ENCODE data around the gene TCF25. TPM values are rescaled to one million over a fixed set of nuclear protein-coding genes. Genes with fewer than 3 reads are reported as not detected.
"Not testable (repeated sequence)": the region's sequence is repeated elsewhere in the genome, so short reads cannot be mapped to it uniquely, and the experiment has no call there.

The TCF25 gene
- 189 and 201 TPM in 2 replicates for total RNA-seq

DNA sequence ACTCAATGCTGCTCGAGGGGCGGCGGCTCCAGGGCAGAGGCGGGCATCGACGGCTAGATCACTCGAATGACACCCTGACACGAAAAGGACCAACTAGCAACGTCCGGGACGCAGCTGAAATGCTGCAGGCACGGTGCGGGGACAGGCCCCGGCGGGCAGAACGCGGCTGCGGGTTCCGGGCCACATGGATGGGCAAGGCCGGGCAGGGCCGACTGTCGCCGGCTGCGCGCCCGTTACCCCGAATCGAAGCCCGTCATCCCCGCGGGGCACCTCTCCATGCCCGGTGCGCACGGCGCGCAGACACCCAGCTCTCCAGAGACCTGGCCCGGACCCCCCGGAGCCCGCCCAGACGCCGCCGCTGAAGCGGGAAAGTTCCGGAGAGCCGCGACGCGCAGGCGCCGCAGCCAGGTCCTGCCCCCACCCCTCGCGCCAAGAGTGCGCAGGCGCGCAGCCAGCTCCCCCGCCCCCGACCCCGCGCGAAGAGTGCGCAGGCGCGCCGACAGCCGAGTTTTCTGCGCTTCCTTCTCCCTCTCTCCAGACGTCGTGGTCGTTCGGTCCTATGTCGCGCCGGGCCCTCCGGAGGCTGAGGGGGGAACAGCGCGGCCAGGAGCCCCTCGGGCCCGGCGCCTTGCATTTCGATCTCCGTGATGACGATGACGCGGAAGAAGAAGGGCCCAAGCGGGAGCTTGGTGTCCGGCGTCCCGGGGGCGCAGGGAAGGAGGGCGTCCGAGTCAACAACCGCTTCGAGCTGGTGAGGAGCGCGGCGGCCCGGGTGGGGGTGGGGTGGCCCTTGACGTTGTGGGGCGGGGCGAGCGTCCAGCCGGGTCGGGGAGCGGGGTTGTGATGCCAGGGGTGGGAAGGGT lies at the start of gene TCF25:
Gene TCF25, plus strand, starts transcription at position 484 of the 863 bp plus-strand sequence. Its CDS starts 76 bp downstream, at position 560.
- intact Hi-C loops (cut with micrococcal nuclease), result loop anchor here (1.0 to 10.0 kb wide), 4 partner anchors 9 to 369 kb away; partner anchors contain the start of genes FANCA and SPG7

GRCh38 chr16:89823824-89824148 lies 49.6 kb upstream of the TCF25 start:
- H3K4me1 Mint-ChIP-seq (ENCODE audit: low read depth); DNase-seq (ENCODE audit: low spot score); H3K27ac Mint-ChIP-seq; H3K4me3 Mint-ChIP-seq; intact Hi-C loops (cut with micrococcal nuclease); H3K9me3 Mint-ChIP-seq; H3K36me3 Mint-ChIP-seq (ENCODE audit: low read depth): not testable (repeated sequence)
- H3K27me3 Mint-ChIP-seq (ENCODE audit: insufficient read depth), result peaks cover 19% of the 10 kb centered on the region

More for the DNA sequence above, at the start of gene TCF25:
- peak within 1 kb of the TSS; percentile 99 for H3K27ac Mint-ChIP-seq
- H3K9me3 Mint-ChIP-seq, result peaks cover 6% of the 10 kb centered on the region
- H3K27me3 Mint-ChIP-seq (ENCODE audit: insufficient read depth), result peaks cover 2% of the 10 kb centered on the region
- peak; percentile 81 for DNase-seq (ENCODE audit: low spot score)
- H3K4me1 Mint-ChIP-seq (ENCODE audit: low read depth), result peaks cover 11% of the 10 kb centered on the region
- peaks cover 18% of the 10 kb centered on the region for H3K36me3 Mint-ChIP-seq (ENCODE audit: low read depth)
- peak within 1 kb of the TSS; percentile 90 for H3K4me3 Mint-ChIP-seq

DNA sequence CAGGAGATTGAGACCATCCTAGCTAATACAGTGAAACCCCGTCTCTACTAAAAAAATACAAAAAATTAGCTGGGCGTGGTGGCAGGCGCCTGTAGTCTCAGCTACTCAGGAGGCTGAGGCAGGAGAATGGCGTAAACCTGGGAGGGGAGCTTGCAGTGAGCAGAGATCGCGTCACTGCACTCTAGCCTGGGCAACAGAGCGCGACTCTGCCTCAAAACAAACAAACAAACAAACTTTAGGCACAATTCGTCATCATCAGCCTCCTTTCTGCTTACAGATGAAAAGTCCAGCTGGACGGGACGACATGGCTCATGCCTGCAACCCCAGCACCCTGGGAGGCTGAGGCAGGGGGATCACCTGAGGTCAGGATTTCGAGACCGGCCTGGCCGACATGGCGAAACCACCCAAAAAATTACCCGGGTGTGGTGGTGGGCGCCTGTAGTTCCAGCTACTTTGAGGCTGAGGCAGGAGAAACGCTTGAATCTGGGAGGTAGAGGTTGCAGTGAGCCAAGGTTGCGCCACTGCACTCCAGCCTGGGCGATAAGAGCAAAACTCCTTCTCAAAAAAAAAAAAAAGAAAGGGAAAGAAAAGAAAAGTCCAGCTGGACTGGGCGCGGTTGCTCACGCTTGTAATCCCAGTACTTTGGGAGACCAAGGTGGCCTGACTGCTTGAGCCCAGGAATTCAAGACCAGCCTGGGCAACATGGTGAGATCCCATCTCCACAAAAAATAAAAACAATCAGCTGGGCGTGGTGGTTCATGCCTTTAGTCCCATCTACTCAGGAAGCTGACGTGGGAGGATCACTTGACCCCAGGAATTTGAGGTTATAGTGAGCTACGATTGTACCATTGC lies 46.6 kb upstream of the TCF25 start:
- peaks cover 38% of the 10 kb centered on the region for H3K27me3 Mint-ChIP-seq (ENCODE audit: insufficient read depth)
- no peak for DNase-seq (ENCODE audit: low spot score)
- no peak overlapping the region for H3K27ac Mint-ChIP-seq
- peak overlapping the region; percentile 22 for H3K4me3 Mint-ChIP-seq
- H3K36me3 Mint-ChIP-seq (ENCODE audit: low read depth), result no peaks in the 10 kb centered on the region
- H3K9me3 Mint-ChIP-seq, result no peaks in the 10 kb centered on the region
- H3K4me1 Mint-ChIP-seq (ENCODE audit: low read depth), result no peaks in the 10 kb centered on the region
- intact Hi-C loops (cut with micrococcal nuclease), result no loop called here

GRCh38 chr16:89827383-89828198 lies 45.8 kb upstream of the TCF25 start:
- no peak for DNase-seq (ENCODE audit: low spot score)
- intact Hi-C loops (cut with micrococcal nuclease), result loop anchor here (1.0 kb wide), 4 partner anchors 11 to 127 kb away; partner anchors contain the start of gene FANCA

GRCh38 chr16:89828199-89828869 lies 45.1 kb upstream of the TCF25 start, which contains the start of gene SPIRE2:
Gene SPIRE2 (plus strand): TSS chr16:89828475. CDS start chr16:89828551, 76 bp downstream.
- Mint-ChIP-seq H3K9me3 (no peaks in the 10 kb centered on the region), H3K36me3 (ENCODE audit: low read depth) (no peaks in the 10 kb centered on the region), H3K4me1 (ENCODE audit: low read depth) (no peaks in the 10 kb centered on the region), H3K27me3 (ENCODE audit: insufficient read depth) (peaks cover 40% of the 10 kb centered on the region), H3K27ac (no peak within 1 kb of the TSS), H3K4me3 (peak within 1 kb of the TSS; percentile 75)
- DNase-seq (ENCODE audit: low spot score), result peak; percentile 76
- intact Hi-C loops (cut with micrococcal nuclease), result loop anchor here (1.0 kb wide), 4 partner anchors 12 to 128 kb away; partner anchors contain the start of gene FANCA

More at GRCh38 chr16:89827383-89828198, 45.8 kb upstream of the TCF25 start:
- Mint-ChIP-seq H3K4me3 (peak overlapping the region; percentile 54), H3K36me3 (ENCODE audit: low read depth) (no peaks in the 10 kb centered on the region), H3K9me3 (no peaks in the 10 kb centered on the region), H3K4me1 (ENCODE audit: low read depth) (no peaks in the 10 kb centered on the region), H3K27me3 (ENCODE audit: insufficient read depth) (peaks cover 40% of the 10 kb centered on the region), H3K27ac (no peak overlapping the region)

DNA sequence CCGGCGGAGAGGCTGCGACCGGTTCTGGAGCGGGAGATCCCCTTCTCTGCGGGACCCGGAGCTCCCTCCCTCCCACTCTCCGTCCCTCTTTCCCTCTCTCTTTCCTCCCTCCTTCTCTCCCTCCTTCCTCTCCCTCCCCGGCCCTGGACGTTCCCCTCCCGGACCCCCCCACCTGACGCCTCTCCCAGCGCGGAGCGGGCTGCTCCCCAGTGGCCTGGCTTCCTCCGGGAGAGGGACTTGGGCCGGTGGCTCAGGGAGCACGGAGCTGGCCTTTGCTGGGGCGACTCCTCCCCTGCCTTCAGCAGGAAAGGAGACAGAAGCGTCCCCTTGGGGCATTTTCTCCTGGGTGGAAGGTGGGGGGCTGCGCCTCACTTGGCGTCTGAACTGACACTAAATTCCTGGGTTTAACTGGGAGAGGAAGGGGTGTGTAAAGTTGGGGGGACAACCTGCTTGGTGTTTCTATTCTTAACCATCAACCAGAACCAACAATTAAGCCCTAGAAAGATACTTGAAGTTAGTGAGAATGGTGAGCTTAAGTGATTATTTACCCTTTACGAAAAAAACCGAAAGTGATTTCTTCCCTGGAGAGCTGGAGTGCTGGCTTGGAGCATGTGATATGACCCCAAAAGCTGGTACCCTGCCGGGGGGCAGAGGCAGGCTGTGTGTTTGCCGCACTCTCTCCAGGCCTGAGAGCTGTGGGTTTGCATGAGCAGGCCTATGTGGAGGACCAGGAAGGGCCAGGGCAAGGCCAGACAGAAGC lies 44.3 kb upstream of the TCF25 start:
- Mint-ChIP-seq H3K4me3 (peak overlapping the region; percentile 75), H3K36me3 (ENCODE audit: low read depth) (no peaks in the 10 kb centered on the region), H3K9me3 (no peaks in the 10 kb centered on the region), H3K27me3 (ENCODE audit: insufficient read depth) (peaks cover 40% of the 10 kb centered on the region), H3K4me1 (ENCODE audit: low read depth) (no peaks in the 10 kb centered on the region), H3K27ac (no peak overlapping the region)
- intact Hi-C loops (cut with micrococcal nuclease), result loop anchor here (1.0 kb wide), 4 partner anchors 13 to 129 kb away; partner anchors contain the start of gene FANCA
- no peak for DNase-seq (ENCODE audit: low spot score)

DNA sequence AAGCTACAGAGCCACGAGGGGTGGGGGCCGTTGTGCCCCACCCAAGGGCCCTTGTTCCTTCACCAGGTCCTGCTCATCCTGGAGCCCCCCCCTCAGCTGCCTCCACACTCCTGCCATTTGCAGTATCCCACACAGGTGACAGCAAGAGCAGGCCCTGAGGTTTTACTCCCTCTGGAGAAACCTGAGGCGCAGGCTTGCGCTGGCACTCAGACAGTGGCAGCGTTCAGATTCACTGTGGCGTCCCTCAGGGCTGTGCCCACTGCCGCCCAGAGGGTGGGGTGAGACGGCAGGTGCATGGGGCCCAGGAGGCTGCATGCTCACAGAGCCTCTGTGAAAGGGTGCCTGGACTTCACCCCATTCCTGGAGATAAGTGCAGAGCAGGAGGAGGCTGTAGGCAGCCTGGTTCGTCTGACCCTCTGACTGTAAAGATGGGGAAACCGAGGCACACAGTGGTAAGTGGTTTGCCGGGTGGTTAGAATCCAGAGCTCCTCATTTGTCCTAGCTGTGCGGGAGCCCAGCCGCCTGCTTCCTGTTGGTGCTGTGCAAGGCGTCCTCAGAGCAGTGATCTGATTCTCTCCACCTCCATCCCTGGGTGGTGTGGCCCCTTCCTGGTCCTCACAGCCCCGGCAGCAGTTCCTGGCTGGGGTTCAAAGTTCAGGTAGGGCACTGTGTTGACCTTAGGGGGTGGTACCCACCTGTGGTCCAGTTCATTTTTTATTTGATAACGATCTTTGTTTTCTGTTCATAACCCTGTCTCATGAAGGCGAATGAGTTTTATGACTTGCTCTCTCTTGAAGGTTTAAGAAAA lies 43.6 kb upstream of the TCF25 start:
- Mint-ChIP-seq H3K4me1 (ENCODE audit: low read depth) (no peaks in the 10 kb centered on the region), H3K9me3 (peaks cover 2% of the 10 kb centered on the region), H3K36me3 (ENCODE audit: low read depth) (no peaks in the 10 kb centered on the region), H3K27ac (no peak overlapping the region), H3K4me3 (peak overlapping the region; percentile 51), H3K27me3 (ENCODE audit: insufficient read depth) (peaks cover 40% of the 10 kb centered on the region)
- intact Hi-C loops (cut with micrococcal nuclease), result no loop called here
- no peak for DNase-seq (ENCODE audit: low spot score)

DNA sequence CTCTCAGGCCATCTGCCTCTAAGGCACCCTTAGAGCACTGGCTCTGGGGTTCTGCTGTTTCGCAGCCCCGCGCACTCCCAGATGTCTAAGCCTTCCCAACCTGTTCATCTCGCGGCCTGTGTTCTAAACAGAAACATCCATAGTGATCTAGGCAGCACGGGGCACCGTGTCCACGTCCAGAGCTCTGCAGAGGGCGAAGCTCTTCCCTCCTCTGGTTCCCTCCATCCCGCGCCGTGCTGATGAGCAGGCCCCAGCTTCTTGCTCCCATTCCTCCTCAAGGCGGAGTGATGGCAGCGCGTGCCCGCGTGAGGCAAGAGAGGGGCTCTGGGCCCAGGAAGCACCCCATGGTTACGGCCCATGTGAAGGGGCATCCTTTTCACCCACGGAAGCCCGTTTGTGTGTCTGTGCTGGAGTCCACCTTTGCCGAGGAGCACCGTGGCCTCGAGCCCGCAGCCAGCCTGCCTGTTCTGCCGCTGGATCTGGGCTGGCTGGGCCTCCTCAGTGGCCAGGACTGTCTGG lies 41.5 kb upstream of the TCF25 start:
- Mint-ChIP-seq H3K9me3 (peaks cover 4% of the 10 kb centered on the region), H3K27ac (no peak overlapping the region), H3K27me3 (ENCODE audit: insufficient read depth) (peaks cover 29% of the 10 kb centered on the region), H3K4me3 (no peak overlapping the region), H3K4me1 (ENCODE audit: low read depth) (no peaks in the 10 kb centered on the region), H3K36me3 (ENCODE audit: low read depth) (no peaks in the 10 kb centered on the region)
- DNase-seq (ENCODE audit: low spot score), result no peak
- intact Hi-C loops (cut with micrococcal nuclease), result no loop called here

- DNase-seq (ENCODE audit: low spot score); H3K36me3 Mint-ChIP-seq (ENCODE audit: low read depth); H3K27ac Mint-ChIP-seq; H3K4me3 Mint-ChIP-seq; intact Hi-C loops (cut with micrococcal nuclease); H3K9me3 Mint-ChIP-seq: not testable (repeated sequence)
- H3K27me3 Mint-ChIP-seq (ENCODE audit: insufficient read depth), result peaks cover 21% of the 10 kb centered on the region
- peaks cover 10% of the 10 kb centered on the region for H3K4me1 Mint-ChIP-seq (ENCODE audit: low read depth)
These were observed 39.6 kb upstream of the TCF25 start for GRCh38 chr16:89833664-89834363.

GRCh38 chr16:89834813-89835363 lies 38.5 kb upstream of the TCF25 start:
- H3K36me3 Mint-ChIP-seq (ENCODE audit: low read depth); H3K4me3 Mint-ChIP-seq; intact Hi-C loops (cut with micrococcal nuclease); H3K9me3 Mint-ChIP-seq; H3K27ac Mint-ChIP-seq; DNase-seq (ENCODE audit: low spot score): not testable (repeated sequence)
- peaks cover 10% of the 10 kb centered on the region for H3K4me1 Mint-ChIP-seq (ENCODE audit: low read depth)
- H3K27me3 Mint-ChIP-seq (ENCODE audit: insufficient read depth), result peaks cover 12% of the 10 kb centered on the region
